Measurements from ENCODE around the gene GIMAP1.

Gene GIMAP1

GRCh38 chr7:150717814-150718420 is 1.5 kb downstream of the GIMAP1 start:
- no peak for TF ChIP-seq CTCF (IDR thresholded peaks at IDR 0.05; ENCODE audit: low read depth, low read length)
- DNase-seq (ENCODE audit: extremely low read depth, low read depth), result no peak

GRCh38 chr7:150719436-150719835 is 3.0 kb downstream of the GIMAP1 start:
- TF ChIP-seq CTCF (IDR thresholded peaks at IDR 0.05; ENCODE audit: low read depth, low read length), result no peak
- DNase-seq (ENCODE audit: extremely low read depth, low read depth), result no peak

GRCh38 chr7:150719960-150720891 is 3.8 kb downstream of the GIMAP1 start:
- DNase-seq (ENCODE audit: extremely low read depth, low read depth), result no peak
- no peak for TF ChIP-seq CTCF (IDR thresholded peaks at IDR 0.05; ENCODE audit: low read depth, low read length)

- no peak for DNase-seq (ENCODE audit: extremely low read depth, low read depth)
- TF ChIP-seq CTCF (IDR thresholded peaks at IDR 0.05; ENCODE audit: low read depth, low read length), result no peak
Observed at GRCh38 chr7:150721970-150722373, 5.6 kb downstream of the GIMAP1 start.

GRCh38 chr7:150722431-150722931 is 6.1 kb downstream of the GIMAP1 start:
- DNase-seq (ENCODE audit: extremely low read depth, low read depth), result no peak
- no peak for TF ChIP-seq CTCF (IDR thresholded peaks at IDR 0.05; ENCODE audit: low read depth, low read length)

- no peak for TF ChIP-seq CTCF (IDR thresholded peaks at IDR 0.05; ENCODE audit: low read depth, low read length)
- DNase-seq (ENCODE audit: extremely low read depth, low read depth), result no peak
Observed at GRCh38 chr7:150723467-150723866, 7.1 kb downstream of the GIMAP1 start.

- DNase-seq (ENCODE audit: extremely low read depth, low read depth), result no peak
- TF ChIP-seq CTCF (IDR thresholded peaks at IDR 0.05; ENCODE audit: low read depth, low read length), result no peak
Observed at GRCh38 chr7:150727381-150727780, 11.0 kb downstream of the GIMAP1 start.
